ENCODE measurements around the gene AHSP. TPM values are rescaled to one million over a fixed set of nuclear protein-coding genes. Genes with fewer than 3 reads are reported as not detected.

The AHSP gene
- total and polyA plus RNA-seq, 4 donors: 0.30 to 47.8 TPM; not detected in 2

DNA sequence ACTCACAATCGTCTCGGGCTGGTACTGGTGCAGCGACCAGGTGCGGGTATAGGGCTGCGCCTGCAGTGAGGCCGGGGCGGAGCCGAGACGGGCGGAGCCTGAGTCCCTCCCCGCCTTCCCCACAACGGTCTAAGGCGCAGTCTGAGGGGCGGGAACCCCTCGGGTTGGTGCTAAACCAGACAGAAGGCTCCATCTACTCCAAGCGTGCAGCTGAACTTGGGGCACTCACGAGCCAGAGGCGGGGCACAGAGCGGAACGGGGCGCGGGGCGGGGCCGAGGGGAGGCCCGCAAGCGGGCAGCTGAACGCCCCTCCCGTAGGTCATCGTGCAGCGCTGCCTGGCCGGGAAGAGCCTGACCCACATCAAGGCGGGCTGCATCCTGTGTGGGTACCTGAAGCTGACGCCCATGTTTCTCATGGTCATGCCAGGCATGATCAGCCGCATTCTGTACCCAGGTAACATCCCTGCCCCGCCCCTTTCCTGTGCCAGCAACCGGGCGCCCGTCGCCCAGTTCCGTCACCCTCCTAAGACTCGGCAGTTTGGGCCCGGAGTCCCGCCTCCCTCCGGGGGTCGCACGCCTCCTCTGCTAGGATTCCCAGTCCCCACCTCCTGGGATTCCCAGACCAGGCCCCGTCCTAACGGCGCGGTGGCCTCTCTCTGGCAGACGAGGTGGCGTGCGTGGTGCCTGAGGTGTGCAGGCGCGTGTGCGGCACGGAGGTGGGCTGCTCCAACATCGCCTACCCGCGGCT is 39.8 kb upstream of the AHSP start:
- Histone ChIP-seq H3K27ac (ENCODE audit: low read depth in 1 of 2, low read length in 1 of 2) (no peak overlapping the region), H3K27me3 (ENCODE audit: control insufficient read depth in 3 of 3, insufficient read depth in 3 of 3, low read length in 2 of 3) (no peaks in the 10 kb centered on the region), H3K9ac (ENCODE audit: insufficient read depth in 1 of 2, low read length in 2 of 2) (peak overlapping the region in 1 of 2 donors; percentile 42), H3K36me3 (ENCODE audit: control insufficient read depth in 4 of 4, insufficient read depth in 4 of 4, low read length in 4 of 4) (peaks cover 5 to 22% (median 14%) of the 10 kb centered on the region in 4 donors), H3K4me1 (ENCODE audit: control insufficient read depth in 5 of 5, insufficient read depth in 5 of 5, low read length in 5 of 5) (peaks cover 0 to 23% (median 11%) of the 10 kb centered on the region in 5 donors), H3K4me3 (peak overlapping the region; percentile 17), H3K9me3 (ENCODE audit: control insufficient read depth in 4 of 4, insufficient read depth in 3 of 4, low read length in 3 of 4) (no peaks in the 10 kb centered on the region)
- TF ChIP-seq, protein P1, sequence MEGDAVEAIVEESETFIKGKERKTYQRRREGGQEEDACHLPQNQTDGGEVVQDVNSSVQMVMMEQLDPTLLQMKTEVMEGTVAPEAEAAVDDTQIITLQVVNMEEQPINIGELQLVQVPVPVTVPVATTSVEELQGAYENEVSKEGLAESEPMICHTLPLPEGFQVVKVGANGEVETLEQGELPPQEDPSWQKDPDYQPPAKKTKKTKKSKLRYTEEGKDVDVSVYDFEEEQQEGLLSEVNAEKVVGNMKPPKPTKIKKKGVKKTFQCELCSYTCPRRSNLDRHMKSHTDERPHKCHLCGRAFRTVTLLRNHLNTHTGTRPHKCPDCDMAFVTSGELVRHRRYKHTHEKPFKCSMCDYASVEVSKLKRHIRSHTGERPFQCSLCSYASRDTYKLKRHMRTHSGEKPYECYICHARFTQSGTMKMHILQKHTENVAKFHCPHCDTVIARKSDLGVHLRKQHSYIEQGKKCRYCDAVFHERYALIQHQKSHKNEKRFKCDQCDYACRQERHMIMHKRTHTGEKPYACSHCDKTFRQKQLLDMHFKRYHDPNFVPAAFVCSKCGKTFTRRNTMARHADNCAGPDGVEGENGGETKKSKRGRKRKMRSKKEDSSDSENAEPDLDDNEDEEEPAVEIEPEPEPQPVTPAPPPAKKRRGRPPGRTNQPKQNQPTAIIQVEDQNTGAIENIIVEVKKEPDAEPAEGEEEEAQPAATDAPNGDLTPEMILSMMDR (IDR thresholded peaks at IDR 0.05; ENCODE audit: control extremely low read depth, extremely low read depth): no peak
- WGBS, 2 donors: 1% methylated on average over 58 to 60 of the region's 60 CpGs
- DNase-seq (peak; percentile 64 to 78 (median 75)), ATAC-seq (ENCODE audit: insufficient read depth, low FRiP score) (peak; percentile 71)

DNA sequence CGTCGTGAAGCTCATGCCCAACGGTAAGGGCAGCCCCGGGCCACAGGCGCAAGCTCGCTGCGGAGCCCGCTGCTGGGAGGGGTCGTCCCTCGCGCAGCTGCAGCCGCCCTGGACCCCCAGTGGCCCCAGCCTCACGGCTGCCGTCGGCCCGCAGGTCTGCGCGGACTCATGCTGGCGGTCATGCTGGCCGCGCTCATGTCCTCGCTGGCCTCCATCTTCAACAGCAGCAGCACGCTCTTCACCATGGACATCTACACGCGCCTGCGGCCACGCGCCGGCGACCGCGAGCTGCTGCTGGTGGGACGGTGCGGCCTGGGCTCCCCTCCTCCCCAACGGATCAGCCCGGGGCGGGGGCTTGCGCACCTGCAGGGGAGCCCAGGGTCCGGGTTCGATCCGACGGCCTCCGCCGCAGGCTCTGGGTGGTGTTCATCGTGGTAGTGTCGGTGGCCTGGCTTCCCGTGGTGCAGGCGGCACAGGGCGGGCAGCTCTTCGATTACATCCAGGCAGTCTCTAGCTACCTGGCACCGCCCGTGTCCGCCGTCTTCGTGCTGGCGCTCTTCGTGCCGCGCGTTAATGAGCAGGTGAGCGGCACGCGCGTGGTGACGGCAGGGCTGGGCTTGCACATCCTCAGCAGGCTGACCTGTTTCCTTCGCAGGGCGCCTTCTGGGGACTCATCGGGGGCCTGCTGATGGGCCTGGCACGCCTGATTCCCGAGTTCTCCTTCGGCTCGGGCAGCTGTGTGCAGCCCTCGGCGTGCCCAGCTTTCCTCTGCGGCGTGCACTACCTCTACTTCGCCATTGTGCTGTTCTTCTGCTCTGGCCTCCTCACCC is 39.0 kb upstream of the AHSP start:
- ATAC-seq (ENCODE audit: insufficient read depth, low FRiP score) (no peak), DNase-seq (peak in 2 of 3 donors; percentile 41 to 43)
- Histone ChIP-seq H3K27me3 (ENCODE audit: control insufficient read depth in 3 of 3, insufficient read depth in 3 of 3, low read length in 2 of 3) (no peaks in the 10 kb centered on the region), H3K4me3 (no peak overlapping the region), H3K9me3 (ENCODE audit: control insufficient read depth in 4 of 4, insufficient read depth in 3 of 4, low read length in 3 of 4) (no peaks in the 10 kb centered on the region), H3K27ac (ENCODE audit: low read depth in 1 of 2, low read length in 1 of 2) (no peak overlapping the region), H3K36me3 (ENCODE audit: control insufficient read depth in 4 of 4, insufficient read depth in 4 of 4, low read length in 4 of 4) (peaks cover 11 to 29% (median 21%) of the 10 kb centered on the region in 4 donors), H3K9ac (ENCODE audit: insufficient read depth in 1 of 2, low read length in 2 of 2) (no peak overlapping the region), H3K4me1 (ENCODE audit: control insufficient read depth in 5 of 5, insufficient read depth in 5 of 5, low read length in 5 of 5) (peaks cover 0 to 23% (median 11%) of the 10 kb centered on the region in 5 donors)
- TF ChIP-seq, protein P1 (IDR thresholded peaks at IDR 0.05; ENCODE audit: control extremely low read depth, extremely low read depth): no peak
- 46 to 47% methylated on average over 67 to 77 of the region's 77 CpGs for WGBS, 2 donors

DNA sequence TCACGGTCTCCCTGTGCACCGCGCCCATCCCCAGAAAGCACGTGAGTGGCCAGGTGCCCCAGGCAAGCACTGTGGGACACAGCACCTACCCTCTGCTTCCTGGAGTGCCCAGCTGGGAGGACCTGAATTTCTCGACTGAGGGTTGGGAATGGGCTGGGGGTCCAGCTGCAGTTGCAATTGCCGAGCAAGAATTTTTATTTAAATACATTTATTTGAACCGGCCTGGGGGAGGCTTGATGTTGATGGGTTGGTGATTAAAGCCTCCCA is 38.5 kb upstream of the AHSP start:
- Histone ChIP-seq H3K4me1 (ENCODE audit: control insufficient read depth in 5 of 5, insufficient read depth in 5 of 5, low read length in 5 of 5) (peaks cover 0 to 23% (median 8%) of the 10 kb centered on the region in 5 donors), H3K36me3 (ENCODE audit: control insufficient read depth in 4 of 4, insufficient read depth in 4 of 4, low read length in 4 of 4) (peaks cover 12 to 30% (median 23%) of the 10 kb centered on the region in 4 donors)
- no peak for ATAC-seq (ENCODE audit: insufficient read depth, low FRiP score)

More for the DNA sequence above, 38.5 kb upstream of the AHSP start:
- no peak overlapping the region for H3K27ac ChIP-seq (ENCODE audit: low read depth in 1 of 2, low read length in 1 of 2)
- H3K9me3 ChIP-seq (ENCODE audit: control insufficient read depth in 4 of 4, insufficient read depth in 3 of 4, low read length in 3 of 4): no peaks in the 10 kb centered on the region
- H3K4me3 ChIP-seq: no peak overlapping the region
- 87 to 93% methylated on average over 7 of the region's 7 CpGs for whole genome bisulfite sequencing, 2 donors
- no peak for DNase-seq
- no peaks in the 10 kb centered on the region for H3K27me3 ChIP-seq (ENCODE audit: control insufficient read depth in 3 of 3, insufficient read depth in 3 of 3, low read length in 2 of 3)
- H3K9ac ChIP-seq (ENCODE audit: insufficient read depth in 1 of 2, low read length in 2 of 2): no peak overlapping the region
- TF ChIP-seq, protein P1 (IDR thresholded peaks at IDR 0.05; ENCODE audit: control extremely low read depth, extremely low read depth): no peak

All from lung (tissue), 12 donors.